Smooth muscle cell (in vitro differentiated cells): ENCODE data around the gene RAPGEF3. TPM values are rescaled to one million over a fixed set of nuclear protein-coding genes. Genes with fewer than 3 reads are reported as not detected.

Experiments used
- DNase-seq: peaks from one replicate; lab custom pipeline; 2025; ENCODE audit not compliant: unreplicated experiment; lab: John Stamatoyannopoulos, UW
- H2AFZ ChIP-seq: fragments of 200-600 bp; sonication (generic); 2 replicates; pipeline ENCODE4 v1.6.0; 2016; ENCODE audit warnings: antibody characterized with exemption, low read depth, mild to moderate bottlenecking
- H3F3A ChIP-seq: fragments of 200-600 bp; sonication (generic); 2 replicates; pipeline ENCODE4 v1.6.0; 2017; ENCODE audit warnings: antibody characterized with exemption, low read depth
- H3K27ac ChIP-seq: fragments of 200-600 bp; sonication (generic); 2 replicates; pipeline ENCODE4 v1.5.1; 2016; ENCODE audit warnings: low read depth, mild to moderate bottlenecking
- H3K27me3 ChIP-seq: fragments of 200-600 bp; sonication (generic); 2 replicates; pipeline ENCODE4 v1.6.1; 2016; ENCODE audit warnings: low read depth, mild to moderate bottlenecking
- H3K36me3 ChIP-seq: fragments of 200-600 bp; sonication (generic); 2 replicates; pipeline ENCODE4 v1.5.1; 2016; ENCODE audit warnings: low read depth
- H3K4me1 ChIP-seq: fragments of 200-600 bp; sonication (generic); 2 replicates; pipeline ENCODE4 v1.5.1; 2016; ENCODE audit warnings: low read depth
- H3K4me2 ChIP-seq: fragments of 200-600 bp; sonication (generic); 2 replicates; pipeline ENCODE4 v1.6.0; 2016; ENCODE audit warnings: mild to moderate bottlenecking
- H3K4me3 ChIP-seq: fragments of 200-600 bp; sonication (generic); 2 replicates; pipeline ENCODE4 v1.5.1; 2016; ENCODE audit warnings: mild to moderate bottlenecking
- H3K79me2 ChIP-seq: fragments of 200-600 bp; sonication (generic); 2 replicates; pipeline ENCODE4 v1.6.0; 2016; ENCODE audit warnings: low read depth, mild to moderate bottlenecking
- H3K9ac ChIP-seq: fragments of 200-600 bp; sonication (generic); 2 replicates; pipeline ENCODE4 v1.6.0; 2016; ENCODE audit warnings: low read depth
- H3K9me3 ChIP-seq: fragments of 200-600 bp; sonication (generic); replicated peaks from 2 replicates; pipeline ENCODE4 v1.5.1; 2016; ENCODE audit warnings: low read depth
- H4K20me1 ChIP-seq: fragments of 200-600 bp; sonication (generic); 2 replicates; pipeline ENCODE4 v1.6.0; 2016; ENCODE audit warnings: low read depth
- CTCF ChIP-seq: fragments of 200-600 bp; sonication (generic); IDR thresholded peaks from 2 replicates; pipeline ENCODE4 v1.5.1; 2017; ENCODE audit warnings: borderline replicate concordance, mild to moderate bottlenecking, antibody characterized with exemption; ENCODE audit not compliant: insufficient read depth, poor library complexity, severe bottlenecking
- WGBS: methylation state at CpG from one replicate; pipeline ENCODE4 v1.1.7; 2016; ENCODE audit warnings: low lambda C conversion rate; 5-methylcytosine and 5-hydroxymethylcytosine counted together
- polyA plus RNA-seq: library from polyadenylated mRNA; unstranded; fragments of >200 nt; fragmentation: Nextera tagmentation; extraction: Ambion mirVana; gene quantifications from 2 replicates; pipeline ENCODE4 v1.2.1, GENCODE V29; 2016
- total RNA-seq: library from RNA; depleted of rRNA; stranded (reverse); fragments of >200 nt; gene quantifications from 2 replicates; pipeline ENCODE4 v1.2.3, GENCODE V29; 2014

Gene RAPGEF3
- total and polyA plus RNA-seq, 2 experiments from 2014 or later, result 1.9 to 5.6 TPM

GRCh38 chr12:47772094-47772660, 13.5 kb upstream of the RAPGEF3 start:
- Histone ChIP-seq H3K4me3 (no peak overlapping the region), H3K79me2 (no peaks in the 10 kb centered on the region), H3K9ac (no peak overlapping the region), H3K27me3 (no peaks in the 10 kb centered on the region), H3K36me3 (no peaks in the 10 kb centered on the region), H3K4me1 (peaks cover 4% of the 10 kb centered on the region), H3F3A (no peaks in the 10 kb centered on the region), H3K4me2 (peak overlapping the region; percentile 99), H3K9me3 (no peaks in the 10 kb centered on the region), H4K20me1 (no peaks in the 10 kb centered on the region), H3K27ac (no peak overlapping the region), H2AFZ (no peak overlapping the region)
- DNase-seq, result no peak
- WGBS, result 87% methylated on average over 13 of the region's 13 CpGs
- no peak for TF ChIP-seq CTCF

DNA sequence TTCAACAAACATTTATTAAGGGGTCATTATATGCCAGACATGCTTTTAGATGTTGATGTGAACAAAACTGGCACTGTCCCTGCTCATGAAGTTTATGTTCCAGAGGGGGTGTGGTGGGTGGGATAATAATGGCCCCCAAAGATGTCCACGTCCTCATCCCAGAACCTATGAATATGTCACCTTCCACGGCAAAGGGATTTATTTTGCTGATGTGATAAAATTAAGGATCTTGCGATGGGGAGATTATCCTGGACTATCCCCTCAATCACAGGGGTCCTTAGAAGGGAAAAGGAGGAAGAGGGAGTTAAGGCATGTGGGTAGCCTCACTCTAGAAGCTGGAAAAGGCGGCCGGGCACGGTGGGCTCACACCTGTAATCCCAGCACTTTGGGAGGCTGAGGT, 12.6 kb upstream of the RAPGEF3 start:
- Histone ChIP-seq H3K9me3 (no peaks in the 10 kb centered on the region), H3K79me2 (no peaks in the 10 kb centered on the region), H3K4me3 (no peak overlapping the region), H3K9ac (no peak overlapping the region), H3K4me1 (peaks cover 4% of the 10 kb centered on the region), H3K27ac (no peak overlapping the region), H4K20me1 (no peaks in the 10 kb centered on the region), H3F3A (no peaks in the 10 kb centered on the region), H3K27me3 (no peaks in the 10 kb centered on the region), H3K36me3 (no peaks in the 10 kb centered on the region), H2AFZ (no peak overlapping the region), H3K4me2 (no peak overlapping the region)
- no peak for DNase-seq
- TF ChIP-seq CTCF, result no peak
- 94% methylated on average over 6 of the region's 6 CpGs for WGBS

- H3F3A ChIP-seq, result no peaks in the 10 kb centered on the region
- no peaks in the 10 kb centered on the region for H3K36me3 ChIP-seq
- H3K9ac ChIP-seq, result no peak overlapping the region
- no peak for TF ChIP-seq CTCF
- no peak overlapping the region for H2AFZ ChIP-seq
- no peak overlapping the region for H3K27ac ChIP-seq
- H4K20me1 ChIP-seq, result no peaks in the 10 kb centered on the region
- 88% methylated on average over 3 of the region's 3 CpGs for WGBS
- no peak for DNase-seq
- no peaks in the 10 kb centered on the region for H3K9me3 ChIP-seq
- no peaks in the 10 kb centered on the region for H3K27me3 ChIP-seq
- peaks cover 4% of the 10 kb centered on the region for H3K4me1 ChIP-seq
- H3K4me3 ChIP-seq, result no peak overlapping the region
- no peaks in the 10 kb centered on the region for H3K79me2 ChIP-seq
- no peak overlapping the region for H3K4me2 ChIP-seq
Observed at GRCh38 chr12:47770086-47770726, 11.5 kb upstream of the RAPGEF3 start.
